Large intestine (tissue), 3 donors: Measurements from ENCODE around the gene ABCF1. TPM values are rescaled to one million over a fixed set of nuclear protein-coding genes. Genes with fewer than 3 reads are reported as not detected.

Source experiments
- DNase-seq, 2 donors: peaks; one replicate each; pipeline versions ENCODE4 v3.0.0 to v3.0.0-alpha.2; 2013
- H3K27ac ChIP-seq: one replicate; pipeline ENCODE4 v1.5.1; 2013; ENCODE audit warnings: low read length
- H3K27me3 ChIP-seq: 2 replicates; pipeline ENCODE4 v1.6.1; 2013; ENCODE audit warnings: low read length; ENCODE audit not compliant: control insufficient read depth, insufficient read depth
- H3K36me3 ChIP-seq: 2 replicates; pipeline ENCODE4 v1.6.1; 2013; ENCODE audit warnings: low read length; ENCODE audit not compliant: control insufficient read depth, insufficient read depth
- H3K4me1 ChIP-seq: one replicate; pipeline ENCODE4 v1.6.1; 2013; ENCODE audit warnings: low read length; ENCODE audit not compliant: control insufficient read depth, insufficient read depth
- H3K4me3 ChIP-seq: one replicate; pipeline ENCODE4 v1.5.1; 2013; ENCODE audit warnings: low read length
- H3K9me3 ChIP-seq: one replicate; pipeline ENCODE4 v1.6.1; 2013; ENCODE audit warnings: mild to moderate bottlenecking, low read depth, low read length, moderate library complexity; ENCODE audit not compliant: control insufficient read depth
- WGBS: methylation state at CpG from one replicate; pipeline ENCODE4 v1.1.5; 2013; ENCODE audit warnings: low lambda C conversion rate; ENCODE audit not compliant: insufficient coverage; 5-methylcytosine and 5-hydroxymethylcytosine counted together
- polyA plus RNA-seq: library from polyadenylated mRNA; unstranded; fragments of 120-200 nt; gene quantifications from one replicate; pipeline ENCODE4 v1.2.1, GENCODE V29; 2013

ABCF1 gene
- polyA plus RNA-seq, 1 donor = 80.3 TPM

GRCh38 chr6:30542915-30543314 is 28.3 kb upstream of the ABCF1 start:
- no CpG with 5 or more reads among the region's 1 CpG for WGBS
- peaks cover 25% of the 10 kb centered on the region for H3K36me3 ChIP-seq
- no peaks in the 10 kb centered on the region for H3K4me1 ChIP-seq
- no peak overlapping the region for H3K4me3 ChIP-seq
- H3K27me3 ChIP-seq = no peaks in the 10 kb centered on the region
- H3K27ac ChIP-seq = no peak overlapping the region
- DNase-seq = no peak
- no peaks in the 10 kb centered on the region for H3K9me3 ChIP-seq

GRCh38 chr6:30543821-30544220 is 27.4 kb upstream of the ABCF1 start:
- DNase-seq = no peak
- peaks cover 32% of the 10 kb centered on the region for H3K36me3 ChIP-seq
- WGBS = no CpG with 5 or more reads among the region's 3 CpGs
- no peaks in the 10 kb centered on the region for H3K4me1 ChIP-seq
- no peak overlapping the region for H3K27ac ChIP-seq
- H3K9me3 ChIP-seq = no peaks in the 10 kb centered on the region
- H3K4me3 ChIP-seq = no peak overlapping the region
- no peaks in the 10 kb centered on the region for H3K27me3 ChIP-seq

GRCh38 chr6:30544666-30545272 is 26.5 kb upstream of the ABCF1 start:
- peaks cover 38% of the 10 kb centered on the region for H3K36me3 ChIP-seq
- no peaks in the 10 kb centered on the region for H3K9me3 ChIP-seq
- H3K27me3 ChIP-seq = no peaks in the 10 kb centered on the region
- H3K4me1 ChIP-seq = no peaks in the 10 kb centered on the region
- peak in 1 of 2 donors; percentile 31 for DNase-seq
- no peak overlapping the region for H3K4me3 ChIP-seq
- no CpG with 5 or more reads among the region's 6 CpGs for WGBS
- no peak overlapping the region for H3K27ac ChIP-seq

- H3K27me3 ChIP-seq = no peaks in the 10 kb centered on the region
- no peak overlapping the region for H3K4me3 ChIP-seq
- DNase-seq = no peak
- WGBS = no CpG with 5 or more reads among the region's 6 CpGs
- H3K27ac ChIP-seq = no peak overlapping the region
- no peaks in the 10 kb centered on the region for H3K9me3 ChIP-seq
- H3K36me3 ChIP-seq = peaks cover 60% of the 10 kb centered on the region
- no peaks in the 10 kb centered on the region for H3K4me1 ChIP-seq
These were observed 23.8 kb upstream of the ABCF1 start for GRCh38 chr6:30547454-30547853.

GRCh38 chr6:30548375-30548774 is 22.9 kb upstream of the ABCF1 start:
- Histone ChIP-seq H3K27me3 (no peaks in the 10 kb centered on the region), H3K4me1 (no peaks in the 10 kb centered on the region), H3K9me3 (no peaks in the 10 kb centered on the region), H3K4me3 (no peak overlapping the region), H3K36me3 (peaks cover 70% of the 10 kb centered on the region), H3K27ac (no peak overlapping the region)
- WGBS = no CpG with 5 or more reads among the region's 2 CpGs
- no peak for DNase-seq

- no CpG with 5 or more reads among the region's 4 CpGs for WGBS
These were observed 16.8 kb upstream of the ABCF1 start for GRCh38 chr6:30554404-30554803.

GRCh38 chr6:30554962-30555815 is 16.1 kb upstream of the ABCF1 start:
- WGBS = no CpG with 5 or more reads among the region's 34 CpGs
- Histone ChIP-seq H3K9me3 (no peaks in the 10 kb centered on the region), H3K36me3 (peaks cover 41% of the 10 kb centered on the region), H3K4me1 (peaks cover 7% of the 10 kb centered on the region), H3K27me3 (no peaks in the 10 kb centered on the region), H3K4me3 (peak overlapping the region; percentile 98), H3K27ac (peak overlapping the region; percentile 100)
- DNase-seq = peak; percentile 49 to 72

More at GRCh38 chr6:30554404-30554803, 16.8 kb upstream of the ABCF1 start:
- DNase-seq = peak in 1 of 2 donors; percentile 9
- no peaks in the 10 kb centered on the region for H3K27me3 ChIP-seq
- no peaks in the 10 kb centered on the region for H3K9me3 ChIP-seq
- no peak overlapping the region for H3K27ac ChIP-seq
- peaks cover 44% of the 10 kb centered on the region for H3K36me3 ChIP-seq
- peaks cover 7% of the 10 kb centered on the region for H3K4me1 ChIP-seq
- no peak overlapping the region for H3K4me3 ChIP-seq

GRCh38 chr6:30555816-30556065 is 15.5 kb upstream of the ABCF1 start:
- Histone ChIP-seq H3K4me3 (peak overlapping the region; percentile 98), H3K27ac (peak overlapping the region; percentile 100), H3K4me1 (peaks cover 7% of the 10 kb centered on the region), H3K27me3 (no peaks in the 10 kb centered on the region), H3K9me3 (no peaks in the 10 kb centered on the region), H3K36me3 (peaks cover 36% of the 10 kb centered on the region)
- no CpG with 5 or more reads among the region's 15 CpGs for WGBS
- no peak for DNase-seq

- Histone ChIP-seq H3K9me3 (no peaks in the 10 kb centered on the region), H3K27me3 (no peaks in the 10 kb centered on the region), H3K27ac (peak within 1 kb of the TSS; percentile 100), H3K4me3 (peak within 1 kb of the TSS; percentile 98), H3K4me1 (peaks cover 7% of the 10 kb centered on the region), H3K36me3 (peaks cover 30% of the 10 kb centered on the region)
- peak; percentile 95 to 97 for DNase-seq
- WGBS = no CpG with 5 or more reads among the region's 71 CpGs
These were observed 15.0 kb upstream of the ABCF1 start, which contains the start of gene GNL1 for GRCh38 chr6:30556066-30556905. Gene GNL1 (minus strand): TSS chr6:30556489. CDS start chr6:30556203, 286 bp downstream.
